GM23338 (cell line): ENCODE measurements around the gene LRMDA. TPM values are rescaled to one million over a fixed set of nuclear protein-coding genes. Genes with fewer than 3 reads are reported as not detected.

Source experiments
- ATAC-seq: fragments of 200-7000 bp; cut with Tn5 transposase; 3 replicates; pipeline ENCODE4 v1.9.1; 2020
- DNase-seq: peaks from one replicate; pipeline ENCODE4 v3.0.0-alpha.2; 2015; ENCODE audit warnings: low spot score
- H2AFZ ChIP-seq: fragments of 200-600 bp; sonication (generic); 2 replicates; pipeline ENCODE4 v1.8.0; 2016; ENCODE audit warnings: antibody characterized with exemption, mild to moderate bottlenecking, moderate library complexity
- H3F3A ChIP-seq: fragments of 200-600 bp; sonication (generic); replicated peaks from 2 replicates; pipeline ENCODE4 v1.8.0; 2017; ENCODE audit warnings: antibody characterized with exemption, mixed run types, low read depth
- H3K27ac ChIP-seq: fragments of 200-600 bp; sonication (generic); 2 replicates; pipeline ENCODE4 v1.6.1; 2016; ENCODE audit warnings: low read depth
- H3K27me3 ChIP-seq: fragments of 200-600 bp; sonication (generic); 2 replicates; pipeline ENCODE4 v1.8.0; 2016; ENCODE audit warnings: mild to moderate bottlenecking, mixed run types, moderate library complexity; ENCODE audit not compliant: insufficient read depth
- H3K36me3 ChIP-seq: fragments of 200-600 bp; sonication (generic); 2 replicates; pipeline ENCODE4 v1.8.0; 2016; ENCODE audit warnings: mild to moderate bottlenecking; ENCODE audit not compliant: insufficient read depth
- H3K4me1 ChIP-seq: fragments of 200-600 bp; sonication (generic); 2 replicates; pipeline ENCODE4 v1.8.0; 2016; ENCODE audit warnings: mild to moderate bottlenecking, moderate library complexity; ENCODE audit not compliant: insufficient read depth
- H3K4me2 ChIP-seq: fragments of 200-600 bp; sonication (generic); 2 replicates; pipeline ENCODE4 v1.7.1; 2017; ENCODE audit warnings: mixed run types
- H3K4me3 ChIP-seq: fragments of 200-600 bp; sonication (generic); 2 replicates; pipeline ENCODE4 v1.6.1; 2016; ENCODE audit warnings: mixed run types
- H3K79me2 ChIP-seq: fragments of 200-600 bp; sonication (generic); replicated peaks from 2 replicates; pipeline ENCODE4 v1.8.0; 2017; ENCODE audit warnings: mild to moderate bottlenecking; ENCODE audit not compliant: insufficient read depth
- H3K9me2 ChIP-seq: fragments of 200-600 bp; sonication (generic); 2 replicates; pipeline ENCODE4 v1.8.0; 2017; ENCODE audit not compliant: insufficient read depth
- H4K20me1 ChIP-seq: fragments of 200-600 bp; sonication (generic); replicated peaks from 2 replicates; pipeline ENCODE4 v1.8.0; 2017; ENCODE audit warnings: mild to moderate bottlenecking; ENCODE audit not compliant: insufficient read depth
- H3K27ac Mint-ChIP-seq: 2 replicates; pipeline ENCODE4 v1.8.0; 2020; ENCODE audit warnings: inconsistent platforms, mild to moderate bottlenecking, moderate library complexity, mixed read lengths
- H3K27me3 Mint-ChIP-seq: 3 replicates; pipeline ENCODE4 v1.8.0; 2022; ENCODE audit warnings: low read depth, mild to moderate bottlenecking, moderate library complexity, mixed read lengths, inconsistent platforms; ENCODE audit not compliant: insufficient read depth, poor library complexity
- H3K36me3 Mint-ChIP-seq: 3 replicates; pipeline ENCODE4 v1.8.0; 2021; ENCODE audit warnings: low read depth, mild to moderate bottlenecking, inconsistent platforms, moderate library complexity, mixed read lengths
- H3K4me1 Mint-ChIP-seq: 3 replicates; pipeline ENCODE4 v1.8.0; 2020; ENCODE audit warnings: mild to moderate bottlenecking, inconsistent platforms, mixed read lengths
- H3K4me3 Mint-ChIP-seq: 3 replicates; pipeline ENCODE4 v1.8.0; 2021; ENCODE audit warnings: moderate library complexity, mild to moderate bottlenecking, inconsistent platforms, mixed read lengths
- H3K9me3 Mint-ChIP-seq: 3 replicates; pipeline ENCODE4 v1.8.0; 2020; ENCODE audit warnings: moderate library complexity, mild to moderate bottlenecking, inconsistent platforms, mixed read lengths
- EZH2phosphoT487 ChIP-seq: fragments of 200-600 bp; sonication (generic); IDR thresholded peaks from one replicate; pipeline ENCODE4 v1.8.1; 2018; ENCODE audit warnings: antibody characterized with exemption; ENCODE audit not compliant: unreplicated experiment
- JUNB ChIP-seq: IDR thresholded peaks from one replicate; pipeline ENCODE4 v1.6.1; 2016; ENCODE audit warnings: antibody characterized with exemption; ENCODE audit not compliant: unreplicated experiment
- NANOG ChIP-seq: IDR thresholded peaks from 2 replicates; pipeline ENCODE4 v1.6.1; 2016; ENCODE audit warnings: antibody characterized with exemption, borderline replicate concordance
- STAT1 ChIP-seq: IDR thresholded peaks from one replicate; pipeline ENCODE4 v1.6.1; 2016; ENCODE audit warnings: antibody characterized with exemption; ENCODE audit not compliant: unreplicated experiment
- ZNF114 ChIP-seq: fragments of 250-450 bp; sonication (Bioruptor Pico); IDR thresholded peaks from 2 replicates; pipeline ENCODE4 v1.5.0; 2020; ENCODE audit warnings: mild to moderate bottlenecking, moderate library complexity
- polyA plus RNA-seq: library from polyadenylated mRNA; unstranded; fragments of >200 nt; fragmentation: Nextera tagmentation; extraction: Ambion mirVana; gene quantifications from 2 replicates; pipeline ENCODE4 v1.2.1, GENCODE V29; 2016
- total RNA-seq: library from RNA; depleted of rRNA; stranded (reverse); fragments of >200 nt; shearing (Covaris generic); gene quantifications from 2 replicates; pipeline ENCODE4 v1.2.3, GENCODE V29; 2014
- TF ChIP-seq, protein P1 (sequence below): fragments of 250-450 bp; sonication (Bioruptor Pico); IDR thresholded peaks from 2 replicates; pipeline ENCODE4 v1.5.0; 2020; ENCODE audit warnings: mild to moderate bottlenecking, moderate library complexity
- TF ChIP-seq, protein P2 (sequence below): IDR thresholded peaks from one replicate; pipeline ENCODE4 v1.6.1; 2018; ENCODE audit warnings: antibody characterized with exemption; ENCODE audit not compliant: unreplicated experiment
- TF ChIP-seq, protein P3 (sequence below): IDR thresholded peaks from 2 replicates; pipeline ENCODE4 v1.6.1; 2016; ENCODE audit warnings: antibody characterized with exemption

Gene LRMDA
- total and polyA plus RNA-seq, 2 experiments from 2014 or later: 0.90 to 1.8 TPM

GRCh38 chr10:76285012-76285411, 853.6 kb downstream of the LRMDA start:
- peaks cover 12% of the 10 kb centered on the region; the same call in 1 of the 3 replicates for H3K9me3 Mint-ChIP-seq
- no peak for ATAC-seq
- no peak overlapping the region for H3K27ac ChIP-seq

DNA sequence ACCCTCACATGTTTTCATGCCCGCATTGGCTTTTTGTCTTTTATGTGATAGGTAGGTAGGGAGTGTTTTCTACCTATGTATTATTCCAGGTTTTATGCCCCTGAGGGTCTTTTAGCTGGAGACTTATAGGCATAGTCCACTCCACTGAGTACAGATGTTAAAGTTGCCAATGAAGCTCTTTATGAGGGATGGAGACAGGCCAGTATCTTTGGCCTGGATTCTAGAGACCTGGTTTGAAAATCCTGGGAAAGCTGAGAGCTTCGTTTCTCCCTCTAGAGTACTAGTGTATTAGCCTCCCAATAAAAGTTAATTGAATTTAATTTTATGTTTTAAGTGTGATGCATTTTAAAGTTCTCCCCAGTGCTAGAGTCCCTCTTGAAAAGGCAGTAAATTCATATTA, 854.1 kb downstream of the LRMDA start:
- Histone ChIP-seq H3K36me3 (no peaks in the 10 kb centered on the region), H3K79me2 (no peaks in the 10 kb centered on the region), H3F3A (no peaks in the 10 kb centered on the region), H3K27me3 (no peaks in the 10 kb centered on the region), H3K4me3 (no peak overlapping the region), H3K4me1 (peaks cover 8% of the 10 kb centered on the region; the same call in 1 of the 2 replicates), H4K20me1 (no peaks in the 10 kb centered on the region), H3K27ac (no peak overlapping the region), H2AFZ (no peak overlapping the region), H3K4me2 (no peak overlapping the region), H3K9me2 (peaks cover 8% of the 10 kb centered on the region; the same call in 1 of the 2 replicates)
- H3K9me3 Mint-ChIP-seq: peaks cover 12% of the 10 kb centered on the region; the same call in 1 of the 3 replicates
- peaks cover 13% of the 10 kb centered on the region; the same call in 2 of the 3 replicates for H3K4me1 Mint-ChIP-seq
- H3K27ac Mint-ChIP-seq: no peak overlapping the region
- H3K27me3 Mint-ChIP-seq: peaks cover 4% of the 10 kb centered on the region
- ATAC-seq (no peak), DNase-seq (no peak)
- peaks cover 8% of the 10 kb centered on the region; the same call in 2 of the 3 replicates for H3K36me3 Mint-ChIP-seq
- no peak overlapping the region for H3K4me3 Mint-ChIP-seq
- TF ChIP-seq STAT1: no peak
- TF ChIP-seq, protein P1, sequence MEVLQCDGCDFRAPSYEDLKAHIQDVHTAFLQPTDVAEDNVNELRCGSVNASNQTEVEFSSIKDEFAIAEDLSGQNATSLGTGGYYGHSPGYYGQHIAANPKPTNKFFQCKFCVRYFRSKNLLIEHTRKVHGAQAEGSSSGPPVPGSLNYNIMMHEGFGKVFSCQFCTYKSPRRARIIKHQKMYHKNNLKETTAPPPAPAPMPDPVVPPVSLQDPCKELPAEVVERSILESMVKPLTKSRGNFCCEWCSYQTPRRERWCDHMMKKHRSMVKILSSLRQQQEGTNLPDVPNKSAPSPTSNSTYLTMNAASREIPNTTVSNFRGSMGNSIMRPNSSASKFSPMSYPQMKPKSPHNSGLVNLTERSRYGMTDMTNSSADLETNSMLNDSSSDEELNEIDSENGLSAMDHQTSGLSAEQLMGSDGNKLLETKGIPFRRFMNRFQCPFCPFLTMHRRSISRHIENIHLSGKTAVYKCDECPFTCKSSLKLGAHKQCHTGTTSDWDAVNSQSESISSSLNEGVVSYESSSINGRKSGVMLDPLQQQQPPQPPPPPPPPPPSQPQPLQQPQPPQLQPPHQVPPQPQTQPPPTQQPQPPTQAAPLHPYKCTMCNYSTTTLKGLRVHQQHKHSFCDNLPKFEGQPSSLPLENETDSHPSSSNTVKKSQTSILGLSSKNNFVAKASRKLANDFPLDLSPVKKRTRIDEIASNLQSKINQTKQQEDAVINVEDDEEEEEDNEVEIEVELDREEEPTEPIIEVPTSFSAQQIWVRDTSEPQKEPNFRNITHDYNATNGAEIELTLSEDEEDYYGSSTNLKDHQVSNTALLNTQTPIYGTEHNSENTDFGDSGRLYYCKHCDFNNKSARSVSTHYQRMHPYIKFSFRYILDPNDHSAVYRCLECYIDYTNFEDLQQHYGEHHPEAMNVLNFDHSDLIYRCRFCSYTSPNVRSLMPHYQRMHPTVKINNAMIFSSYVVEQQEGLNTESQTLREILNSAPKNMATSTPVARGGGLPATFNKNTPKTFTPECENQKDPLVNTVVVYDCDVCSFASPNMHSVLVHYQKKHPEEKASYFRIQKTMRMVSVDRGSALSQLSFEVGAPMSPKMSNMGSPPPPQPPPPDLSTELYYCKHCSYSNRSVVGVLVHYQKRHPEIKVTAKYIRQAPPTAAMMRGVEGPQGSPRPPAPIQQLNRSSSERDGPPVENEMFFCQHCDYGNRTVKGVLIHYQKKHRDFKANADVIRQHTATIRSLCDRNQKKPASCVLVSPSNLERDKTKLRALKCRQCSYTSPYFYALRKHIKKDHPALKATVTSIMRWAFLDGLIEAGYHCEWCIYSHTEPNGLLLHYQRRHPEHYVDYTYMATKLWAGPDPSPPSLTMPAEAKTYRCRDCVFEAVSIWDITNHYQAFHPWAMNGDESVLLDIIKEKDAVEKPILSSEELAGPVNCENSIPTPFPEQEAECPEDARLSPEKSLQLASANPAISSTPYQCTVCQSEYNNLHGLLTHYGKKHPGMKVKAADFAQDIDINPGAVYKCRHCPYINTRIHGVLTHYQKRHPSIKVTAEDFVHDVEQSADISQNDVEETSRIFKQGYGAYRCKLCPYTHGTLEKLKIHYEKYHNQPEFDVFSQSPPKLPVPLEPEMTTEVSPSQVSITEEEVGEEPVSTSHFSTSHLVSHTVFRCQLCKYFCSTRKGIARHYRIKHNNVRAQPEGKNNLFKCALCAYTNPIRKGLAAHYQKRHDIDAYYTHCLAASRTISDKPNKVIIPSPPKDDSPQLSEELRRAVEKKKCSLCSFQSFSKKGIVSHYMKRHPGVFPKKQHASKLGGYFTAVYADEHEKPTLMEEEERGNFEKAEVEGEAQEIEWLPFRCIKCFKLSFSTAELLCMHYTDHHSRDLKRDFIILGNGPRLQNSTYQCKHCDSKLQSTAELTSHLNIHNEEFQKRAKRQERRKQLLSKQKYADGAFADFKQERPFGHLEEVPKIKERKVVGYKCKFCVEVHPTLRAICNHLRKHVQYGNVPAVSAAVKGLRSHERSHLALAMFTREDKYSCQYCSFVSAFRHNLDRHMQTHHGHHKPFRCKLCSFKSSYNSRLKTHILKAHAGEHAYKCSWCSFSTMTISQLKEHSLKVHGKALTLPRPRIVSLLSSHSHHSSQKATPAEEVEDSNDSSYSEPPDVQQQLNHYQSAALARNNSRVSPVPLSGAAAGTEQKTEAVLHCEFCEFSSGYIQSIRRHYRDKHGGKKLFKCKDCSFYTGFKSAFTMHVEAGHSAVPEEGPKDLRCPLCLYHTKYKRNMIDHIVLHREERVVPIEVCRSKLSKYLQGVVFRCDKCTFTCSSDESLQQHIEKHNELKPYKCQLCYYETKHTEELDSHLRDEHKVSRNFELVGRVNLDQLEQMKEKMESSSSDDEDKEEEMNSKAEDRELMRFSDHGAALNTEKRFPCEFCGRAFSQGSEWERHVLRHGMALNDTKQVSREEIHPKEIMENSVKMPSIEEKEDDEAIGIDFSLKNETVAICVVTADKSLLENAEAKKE: no peak

More at GRCh38 chr10:76285012-76285411, 853.6 kb downstream of the LRMDA start:
- Histone ChIP-seq H3K4me2 (no peak overlapping the region), H3F3A (no peaks in the 10 kb centered on the region), H3K79me2 (no peaks in the 10 kb centered on the region), H3K4me3 (no peak overlapping the region), H3K36me3 (no peaks in the 10 kb centered on the region), H3K9me2 (peaks cover 8% of the 10 kb centered on the region; the same call in 1 of the 2 replicates), H4K20me1 (no peaks in the 10 kb centered on the region), H3K4me1 (peaks cover 8% of the 10 kb centered on the region; the same call in 1 of the 2 replicates), H3K27me3 (no peaks in the 10 kb centered on the region), H2AFZ (no peak overlapping the region)
- Mint-ChIP-seq H3K4me1 (peaks cover 13% of the 10 kb centered on the region; the same call in 2 of the 3 replicates), H3K36me3 (peaks cover 8% of the 10 kb centered on the region; the same call in 2 of the 3 replicates), H3K27me3 (peaks cover 4% of the 10 kb centered on the region), H3K27ac (no peak overlapping the region), H3K4me3 (no peak overlapping the region)
- no peak for TF ChIP-seq NANOG
- TF ChIP-seq, protein P2, sequence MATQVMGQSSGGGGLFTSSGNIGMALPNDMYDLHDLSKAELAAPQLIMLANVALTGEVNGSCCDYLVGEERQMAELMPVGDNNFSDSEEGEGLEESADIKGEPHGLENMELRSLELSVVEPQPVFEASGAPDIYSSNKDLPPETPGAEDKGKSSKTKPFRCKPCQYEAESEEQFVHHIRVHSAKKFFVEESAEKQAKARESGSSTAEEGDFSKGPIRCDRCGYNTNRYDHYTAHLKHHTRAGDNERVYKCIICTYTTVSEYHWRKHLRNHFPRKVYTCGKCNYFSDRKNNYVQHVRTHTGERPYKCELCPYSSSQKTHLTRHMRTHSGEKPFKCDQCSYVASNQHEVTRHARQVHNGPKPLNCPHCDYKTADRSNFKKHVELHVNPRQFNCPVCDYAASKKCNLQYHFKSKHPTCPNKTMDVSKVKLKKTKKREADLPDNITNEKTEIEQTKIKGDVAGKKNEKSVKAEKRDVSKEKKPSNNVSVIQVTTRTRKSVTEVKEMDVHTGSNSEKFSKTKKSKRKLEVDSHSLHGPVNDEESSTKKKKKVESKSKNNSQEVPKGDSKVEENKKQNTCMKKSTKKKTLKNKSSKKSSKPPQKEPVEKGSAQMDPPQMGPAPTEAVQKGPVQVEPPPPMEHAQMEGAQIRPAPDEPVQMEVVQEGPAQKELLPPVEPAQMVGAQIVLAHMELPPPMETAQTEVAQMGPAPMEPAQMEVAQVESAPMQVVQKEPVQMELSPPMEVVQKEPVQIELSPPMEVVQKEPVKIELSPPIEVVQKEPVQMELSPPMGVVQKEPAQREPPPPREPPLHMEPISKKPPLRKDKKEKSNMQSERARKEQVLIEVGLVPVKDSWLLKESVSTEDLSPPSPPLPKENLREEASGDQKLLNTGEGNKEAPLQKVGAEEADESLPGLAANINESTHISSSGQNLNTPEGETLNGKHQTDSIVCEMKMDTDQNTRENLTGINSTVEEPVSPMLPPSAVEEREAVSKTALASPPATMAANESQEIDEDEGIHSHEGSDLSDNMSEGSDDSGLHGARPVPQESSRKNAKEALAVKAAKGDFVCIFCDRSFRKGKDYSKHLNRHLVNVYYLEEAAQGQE: no peak
- TF ChIP-seq, protein P3, sequence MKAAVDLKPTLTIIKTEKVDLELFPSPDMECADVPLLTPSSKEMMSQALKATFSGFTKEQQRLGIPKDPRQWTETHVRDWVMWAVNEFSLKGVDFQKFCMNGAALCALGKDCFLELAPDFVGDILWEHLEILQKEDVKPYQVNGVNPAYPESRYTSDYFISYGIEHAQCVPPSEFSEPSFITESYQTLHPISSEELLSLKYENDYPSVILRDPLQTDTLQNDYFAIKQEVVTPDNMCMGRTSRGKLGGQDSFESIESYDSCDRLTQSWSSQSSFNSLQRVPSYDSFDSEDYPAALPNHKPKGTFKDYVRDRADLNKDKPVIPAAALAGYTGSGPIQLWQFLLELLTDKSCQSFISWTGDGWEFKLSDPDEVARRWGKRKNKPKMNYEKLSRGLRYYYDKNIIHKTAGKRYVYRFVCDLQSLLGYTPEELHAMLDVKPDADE: no peak
- TF ChIP-seq EZH2phosphoT487: no peak
- TF ChIP-seq ZNF114: no peak
- TF ChIP-seq JUNB: no peak
- DNase-seq: no peak
